ES-I3 (cell line): Measurements from ENCODE around the gene IFT88.
"Not testable (repeated sequence)": the region's sequence is repeated elsewhere in the genome, so short reads cannot be mapped to it uniquely, and the experiment has no call there.

Experiments
- H3K36me3 ChIP-seq: 2 replicates; pipeline ENCODE4 v1.6.1; 2013; ENCODE audit warnings: mild to moderate bottlenecking, low read length, control low read depth, moderate library complexity; ENCODE audit not compliant: insufficient read depth
- H3K4me1 ChIP-seq: 2 replicates; pipeline ENCODE4 v1.6.1; 2013; ENCODE audit warnings: mild to moderate bottlenecking, control low read depth, low read length; ENCODE audit not compliant: insufficient read depth
- H3K9ac ChIP-seq: 2 replicates; pipeline ENCODE4 v1.6.1; 2013; ENCODE audit warnings: low read depth, mild to moderate bottlenecking, low read length, moderate library complexity
- H3K9me3 ChIP-seq: 2 replicates; pipeline ENCODE4 v1.6.1; 2013; ENCODE audit warnings: mild to moderate bottlenecking, low read length, moderate library complexity; ENCODE audit not compliant: control insufficient read depth, insufficient read depth

Gene IFT88

GRCh38 chr13:20680416-20681080, 113.6 kb downstream of the IFT88 start:
- Histone ChIP-seq H3K36me3 (no peaks in the 10 kb centered on the region), H3K9ac (no peak overlapping the region), H3K4me1 (no peaks in the 10 kb centered on the region), H3K9me3 (no peaks in the 10 kb centered on the region)

DNA sequence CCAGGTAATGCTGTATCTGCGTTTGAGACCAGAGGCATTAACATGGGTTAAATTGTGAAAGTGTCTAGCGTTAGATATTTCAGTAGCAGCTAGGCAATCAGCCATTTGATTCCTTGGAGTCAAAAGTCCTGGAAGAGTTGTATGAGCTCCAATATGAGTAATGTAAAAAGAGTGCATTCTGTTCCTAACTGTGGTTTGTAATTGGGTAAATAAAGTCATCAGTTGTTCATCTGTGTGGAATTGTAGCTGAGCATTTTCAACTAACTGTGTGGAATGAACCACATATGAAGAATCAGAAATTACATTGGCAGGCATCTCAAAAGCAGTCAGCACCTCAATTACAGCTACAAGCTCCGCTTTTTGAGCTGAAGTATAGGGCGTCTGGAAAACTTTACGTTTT, 114.5 kb downstream of the IFT88 start:
- H3K36me3 ChIP-seq, H3K9me3 ChIP-seq, H3K4me1 ChIP-seq, H3K9ac ChIP-seq: not testable (repeated sequence)

GRCh38 chr13:20682061-20682460, 115.1 kb downstream of the IFT88 start:
- H3K4me1 ChIP-seq = peaks cover 3% of the 10 kb centered on the region; the same call in 1 of the 2 replicates
- H3K36me3 ChIP-seq = no peaks in the 10 kb centered on the region
- no peak overlapping the region for H3K9ac ChIP-seq
- no peaks in the 10 kb centered on the region for H3K9me3 ChIP-seq

DNA sequence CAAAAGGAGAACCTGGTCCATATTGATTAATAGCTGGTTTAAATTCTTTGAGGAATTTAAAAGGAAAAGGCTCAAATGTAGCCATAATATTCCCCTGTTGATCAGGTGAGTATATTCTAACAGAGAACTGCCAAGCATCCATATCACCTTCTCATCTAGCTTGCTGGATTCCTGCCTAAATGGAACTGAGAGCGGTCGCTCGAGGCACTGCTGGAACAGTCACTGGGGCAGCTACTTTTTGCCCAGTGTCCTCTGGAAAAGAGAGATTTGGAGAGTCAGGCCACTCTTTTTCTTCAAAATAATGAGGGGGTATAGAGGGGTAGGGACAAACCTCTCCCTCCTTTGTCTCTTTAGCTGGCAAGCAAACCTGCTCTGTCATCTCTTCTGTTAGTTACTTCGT, 117.1 kb downstream of the IFT88 start:
- no peak overlapping the region for H3K9ac ChIP-seq
- peaks cover 8% of the 10 kb centered on the region for H3K4me1 ChIP-seq
- no peaks in the 10 kb centered on the region for H3K9me3 ChIP-seq
- no peaks in the 10 kb centered on the region for H3K36me3 ChIP-seq

GRCh38 chr13:20684546-20684945, 117.6 kb downstream of the IFT88 start:
- H3K9me3 ChIP-seq = no peaks in the 10 kb centered on the region
- H3K9ac ChIP-seq = no peak overlapping the region
- H3K4me1 ChIP-seq = peaks cover 8% of the 10 kb centered on the region
- H3K36me3 ChIP-seq = no peaks in the 10 kb centered on the region

GRCh38 chr13:20685092-20685491, 118.1 kb downstream of the IFT88 start:
- Histone ChIP-seq H3K9ac (no peak overlapping the region), H3K36me3 (no peaks in the 10 kb centered on the region), H3K9me3 (no peaks in the 10 kb centered on the region), H3K4me1 (peaks cover 8% of the 10 kb centered on the region)

DNA sequence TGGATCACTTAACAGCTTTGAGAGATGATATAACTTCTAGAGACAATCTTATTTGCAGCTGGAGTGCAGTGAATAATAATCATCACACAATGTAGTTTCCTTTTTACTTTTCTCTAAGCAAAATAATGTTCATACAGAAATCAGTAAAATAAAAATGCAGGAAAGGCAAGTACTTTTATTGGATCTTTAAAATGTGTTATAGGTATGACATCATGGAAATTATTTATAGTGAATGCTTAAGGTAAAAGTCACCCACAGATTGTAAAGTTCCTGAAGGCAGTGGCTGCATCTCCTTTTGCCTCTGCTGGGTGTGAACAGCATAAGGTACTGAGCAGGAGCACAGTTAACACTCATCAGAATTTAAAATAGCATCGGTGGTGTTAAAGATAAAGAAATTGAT, 119.2 kb downstream of the IFT88 start:
- Histone ChIP-seq H3K9ac (no peak overlapping the region), H3K36me3 (no peaks in the 10 kb centered on the region), H3K9me3 (no peaks in the 10 kb centered on the region), H3K4me1 (peaks cover 8% of the 10 kb centered on the region)

GRCh38 chr13:20686863-20687579, 120.1 kb downstream of the IFT88 start:
- H3K36me3 ChIP-seq = no peaks in the 10 kb centered on the region
- no peak overlapping the region for H3K9ac ChIP-seq
- peaks cover 8% of the 10 kb centered on the region for H3K4me1 ChIP-seq
- H3K9me3 ChIP-seq = no peaks in the 10 kb centered on the region

- H3K9ac ChIP-seq = no peak overlapping the region
- H3K9me3 ChIP-seq = no peaks in the 10 kb centered on the region
- peaks cover 8% of the 10 kb centered on the region for H3K4me1 ChIP-seq
- H3K36me3 ChIP-seq = no peaks in the 10 kb centered on the region
Observed at GRCh38 chr13:20689291-20689690, 122.3 kb downstream of the IFT88 start.

GRCh38 chr13:20691616-20692015, 124.7 kb downstream of the IFT88 start:
- Histone ChIP-seq H3K9me3 (no peaks in the 10 kb centered on the region), H3K9ac (no peak overlapping the region), H3K36me3 (no peaks in the 10 kb centered on the region), H3K4me1 (peaks cover 8% of the 10 kb centered on the region)

DNA sequence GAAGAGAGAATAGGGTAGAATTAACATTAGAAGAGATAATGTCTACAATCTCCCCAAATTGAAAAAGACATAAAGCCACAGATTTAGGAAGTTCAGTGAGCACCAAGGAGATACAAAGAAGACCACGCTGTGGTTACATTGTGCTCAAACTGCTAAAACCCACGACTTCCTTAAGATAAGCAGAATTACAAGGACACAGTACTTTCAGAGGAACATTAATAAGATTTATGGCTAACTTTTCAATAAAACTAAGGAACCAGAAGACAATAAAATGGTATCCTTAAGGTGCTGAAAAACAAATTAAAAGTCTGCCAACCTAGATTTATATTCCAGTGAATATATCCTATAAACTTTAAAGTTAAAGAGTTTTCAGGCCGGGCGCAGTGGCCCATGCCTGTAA, 129.1 kb downstream of the IFT88 start:
- Histone ChIP-seq H3K36me3 (no peaks in the 10 kb centered on the region), H3K9me3 (no peaks in the 10 kb centered on the region), H3K9ac (no peak overlapping the region), H3K4me1 (no peaks in the 10 kb centered on the region)

- H3K9me3 ChIP-seq = no peaks in the 10 kb centered on the region
- H3K4me1 ChIP-seq = no peaks in the 10 kb centered on the region
- H3K9ac ChIP-seq = no peak overlapping the region
- H3K36me3 ChIP-seq = no peaks in the 10 kb centered on the region
Observed at GRCh38 chr13:20699715-20700114, 132.8 kb downstream of the IFT88 start.

DNA sequence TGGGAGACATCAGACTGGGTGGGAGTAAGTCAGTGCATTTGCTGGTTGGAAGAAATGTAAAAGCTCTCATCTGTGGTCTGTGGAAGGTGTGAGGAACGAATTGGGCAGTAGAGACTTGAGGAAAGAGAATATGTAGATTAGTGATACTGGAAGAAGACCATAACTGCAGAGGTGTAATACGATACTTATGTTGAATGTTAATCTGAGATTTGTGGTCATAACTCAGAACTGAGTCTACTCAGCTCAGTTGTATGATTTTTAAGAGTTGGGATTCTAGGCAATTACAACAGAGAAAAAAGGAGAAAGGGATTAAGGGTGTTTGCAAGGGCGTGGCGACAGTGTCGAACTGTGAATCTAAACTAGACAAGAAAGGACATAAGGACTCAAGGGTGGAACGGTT, 133.3 kb downstream of the IFT88 start:
- Histone ChIP-seq H3K4me1 (no peaks in the 10 kb centered on the region), H3K9ac (no peak overlapping the region), H3K9me3 (no peaks in the 10 kb centered on the region), H3K36me3 (no peaks in the 10 kb centered on the region)

DNA sequence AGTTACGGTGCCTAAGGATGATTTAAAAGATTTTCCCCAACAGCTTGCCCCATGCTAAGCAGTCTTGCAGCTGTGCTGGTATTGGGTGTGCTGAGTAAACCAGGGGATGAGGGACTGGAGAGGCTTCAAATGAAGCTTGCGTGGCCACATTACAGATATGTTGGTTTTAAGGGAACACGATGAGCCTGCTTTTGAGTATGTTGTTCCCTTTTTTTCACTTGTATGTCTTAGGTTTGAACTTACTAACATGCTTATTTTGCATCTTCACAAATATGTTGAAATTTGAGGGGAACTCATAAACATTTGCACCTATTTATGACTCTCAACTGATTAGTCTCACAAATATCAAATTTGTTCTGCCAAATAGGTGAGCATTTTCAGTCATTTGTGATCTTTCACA, 134.5 kb downstream of the IFT88 start:
- Histone ChIP-seq H3K4me1 (no peaks in the 10 kb centered on the region), H3K9me3 (no peaks in the 10 kb centered on the region), H3K9ac (no peak overlapping the region), H3K36me3 (no peaks in the 10 kb centered on the region)

GRCh38 chr13:20702530-20702914, 135.6 kb downstream of the IFT88 start:
- peak overlapping the region; percentile 80; the same call in 1 of the 2 replicates for H3K9ac ChIP-seq

More at GRCh38 chr13:20702530-20702914, 135.6 kb downstream of the IFT88 start:
- Histone ChIP-seq H3K4me1 (no peaks in the 10 kb centered on the region), H3K36me3 (no peaks in the 10 kb centered on the region), H3K9me3 (no peaks in the 10 kb centered on the region)
